A673 (cell line): Measurements from ENCODE around the gene ACO1.

Experiments
- EZH2 ChIP-seq: fragments of 200-600 bp; sonication (generic); IDR thresholded peaks from 2 replicates; pipeline ENCODE4 v1.6.1; 2017; ENCODE audit warnings: borderline replicate concordance, low read depth, mild to moderate bottlenecking, mixed read lengths, antibody characterized with exemption, low read length; ENCODE audit not compliant: poor library complexity, severe bottlenecking
- TF ChIP-seq, protein P1 (sequence below): fragments of 300-800, 200-600 bp; sonication (generic); conservative IDR thresholded peaks from 2 replicates; pipeline ENCODE4 v1.5.1; 2017; ENCODE audit warnings: low read depth, mild to moderate bottlenecking, antibody characterized with exemption, low read length, moderate library complexity, mixed read lengths

DNA sequence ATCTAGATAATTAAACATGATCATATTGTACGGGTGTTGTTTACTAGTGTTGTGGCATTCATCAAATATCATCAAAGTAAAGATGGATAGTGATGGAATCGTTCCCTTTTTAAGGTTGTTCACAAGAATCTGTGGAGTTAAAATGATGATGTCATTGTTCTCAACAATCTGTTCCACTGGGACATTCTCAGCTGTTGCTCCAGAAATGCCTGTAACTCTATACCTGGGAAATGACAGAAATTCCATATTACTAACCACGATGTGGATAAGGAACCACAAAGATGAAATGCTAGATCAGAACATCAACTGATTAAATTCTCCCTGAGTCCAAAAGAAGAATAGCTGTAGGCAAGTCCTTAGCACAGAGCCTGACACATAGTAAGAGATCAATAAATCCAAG lies 103.5 kb downstream of the ACO1 start:
- TF ChIP-seq, protein P1, sequence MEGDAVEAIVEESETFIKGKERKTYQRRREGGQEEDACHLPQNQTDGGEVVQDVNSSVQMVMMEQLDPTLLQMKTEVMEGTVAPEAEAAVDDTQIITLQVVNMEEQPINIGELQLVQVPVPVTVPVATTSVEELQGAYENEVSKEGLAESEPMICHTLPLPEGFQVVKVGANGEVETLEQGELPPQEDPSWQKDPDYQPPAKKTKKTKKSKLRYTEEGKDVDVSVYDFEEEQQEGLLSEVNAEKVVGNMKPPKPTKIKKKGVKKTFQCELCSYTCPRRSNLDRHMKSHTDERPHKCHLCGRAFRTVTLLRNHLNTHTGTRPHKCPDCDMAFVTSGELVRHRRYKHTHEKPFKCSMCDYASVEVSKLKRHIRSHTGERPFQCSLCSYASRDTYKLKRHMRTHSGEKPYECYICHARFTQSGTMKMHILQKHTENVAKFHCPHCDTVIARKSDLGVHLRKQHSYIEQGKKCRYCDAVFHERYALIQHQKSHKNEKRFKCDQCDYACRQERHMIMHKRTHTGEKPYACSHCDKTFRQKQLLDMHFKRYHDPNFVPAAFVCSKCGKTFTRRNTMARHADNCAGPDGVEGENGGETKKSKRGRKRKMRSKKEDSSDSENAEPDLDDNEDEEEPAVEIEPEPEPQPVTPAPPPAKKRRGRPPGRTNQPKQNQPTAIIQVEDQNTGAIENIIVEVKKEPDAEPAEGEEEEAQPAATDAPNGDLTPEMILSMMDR, result no peak
- no peak for TF ChIP-seq EZH2
